ENCODE measurements around the gene KCTD15. TPM values are rescaled to one million over a fixed set of nuclear protein-coding genes. Genes with fewer than 3 reads are reported as not detected.

Gene KCTD15
- total and polyA plus RNA-seq, 10 of the 15 experiments (the other 5 are each of a cell fraction or from before 2014, with no cell fraction given) = not detected

DNA sequence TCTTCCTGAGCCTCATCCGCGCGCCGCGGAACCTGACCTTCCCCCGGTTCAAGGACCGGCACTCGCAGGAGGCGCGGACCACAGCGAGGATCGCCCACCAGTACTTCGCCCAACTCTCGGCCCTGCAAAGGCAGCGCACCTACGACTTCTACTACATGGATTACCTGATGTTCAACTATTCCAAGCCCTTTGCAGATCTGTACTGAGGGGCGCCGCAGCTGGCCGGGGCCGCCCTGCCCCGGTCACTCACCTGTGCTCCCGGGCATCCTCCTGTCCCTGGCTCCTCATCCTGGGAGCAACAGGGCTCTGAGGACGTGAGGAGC lies 23.9 kb upstream of the KCTD15 start:
- in situ Hi-C loops (cut with MboI) = loop anchor here (5.0 to 25.0 kb wide), 2 partner anchors 351 to 536 kb away; partner anchors contain the start of gene SLC7A10
- intact Hi-C loops (cut with micrococcal nuclease; ENCODE audit: unreplicated experiment) = loop anchor here (5.0 kb wide), 1 partner anchor 536 kb away; no protein-coding TSS in a partner anchor
- Histone ChIP-seq H4K20me1 (ENCODE audit: control insufficient read depth, insufficient read depth) (0 out of 2 replicates have a peak, but pooled peaks cover 3% of the 10 kb centered on the region), H3K4me2 (ENCODE audit: control insufficient read depth, insufficient read depth) (no peak overlapping the region), H3K4me3 (no peak overlapping the region), H3K9me3 (replicated peaks; ENCODE audit: control insufficient read depth, insufficient read depth, low read length) (no peaks in the 10 kb centered on the region), H3K27ac (ENCODE audit: control insufficient read depth, insufficient read depth) (no peak overlapping the region), H2AFZ (ENCODE audit: control insufficient read depth, low read depth, low read length) (no peak overlapping the region), H3K79me2 (ENCODE audit: control insufficient read depth, insufficient read depth, low read length) (no peaks in the 10 kb centered on the region), H3K4me1 (ENCODE audit: control insufficient read depth, insufficient read depth, low read length) (no peaks in the 10 kb centered on the region), H3K36me3 (ENCODE audit: control insufficient read depth in 2 of 2, insufficient read depth in 2 of 2, low read length in 1 of 2) (no peaks in the 10 kb centered on the region), H3K27me3 (replicated peaks in 1 of 2; ENCODE audit: control insufficient read depth in 2 of 2, insufficient read depth in 2 of 2, low read length in 1 of 2) (no peaks in the 10 kb centered on the region; a peak in 1 of 4 replicates), H3K9ac (ENCODE audit: control insufficient read depth, insufficient read depth, low read length) (no peak overlapping the region)
- ChIA-PET RAD21 (ENCODE audit: unreplicated experiment) (no interaction called here), CTCF (interaction anchor here (1.1 to 2.1 kb wide), 2 partner anchors 341 to 342 kb away, joined by 4 read pairs; no protein-coding TSS in a partner anchor), SMC1A (ENCODE audit: uncharacterized antibody, unreplicated experiment) (no interaction called here), POLR2A (no interaction called here)
- ATAC-seq (no peak), FAIRE-seq (no peak), DNase-seq (ENCODE audit: low read depth, low spot score) (no peak)
- no TSS peak for BruUV-seq (replicated peaks)
- 71% methylated on average over 23 of the region's 23 CpGs for WGBS (ENCODE audit: insufficient coverage, insufficient replicate concordance, low lambda C conversion rate, missing lambda C conversion rate)
- TF ChIP-seq, protein P1, sequence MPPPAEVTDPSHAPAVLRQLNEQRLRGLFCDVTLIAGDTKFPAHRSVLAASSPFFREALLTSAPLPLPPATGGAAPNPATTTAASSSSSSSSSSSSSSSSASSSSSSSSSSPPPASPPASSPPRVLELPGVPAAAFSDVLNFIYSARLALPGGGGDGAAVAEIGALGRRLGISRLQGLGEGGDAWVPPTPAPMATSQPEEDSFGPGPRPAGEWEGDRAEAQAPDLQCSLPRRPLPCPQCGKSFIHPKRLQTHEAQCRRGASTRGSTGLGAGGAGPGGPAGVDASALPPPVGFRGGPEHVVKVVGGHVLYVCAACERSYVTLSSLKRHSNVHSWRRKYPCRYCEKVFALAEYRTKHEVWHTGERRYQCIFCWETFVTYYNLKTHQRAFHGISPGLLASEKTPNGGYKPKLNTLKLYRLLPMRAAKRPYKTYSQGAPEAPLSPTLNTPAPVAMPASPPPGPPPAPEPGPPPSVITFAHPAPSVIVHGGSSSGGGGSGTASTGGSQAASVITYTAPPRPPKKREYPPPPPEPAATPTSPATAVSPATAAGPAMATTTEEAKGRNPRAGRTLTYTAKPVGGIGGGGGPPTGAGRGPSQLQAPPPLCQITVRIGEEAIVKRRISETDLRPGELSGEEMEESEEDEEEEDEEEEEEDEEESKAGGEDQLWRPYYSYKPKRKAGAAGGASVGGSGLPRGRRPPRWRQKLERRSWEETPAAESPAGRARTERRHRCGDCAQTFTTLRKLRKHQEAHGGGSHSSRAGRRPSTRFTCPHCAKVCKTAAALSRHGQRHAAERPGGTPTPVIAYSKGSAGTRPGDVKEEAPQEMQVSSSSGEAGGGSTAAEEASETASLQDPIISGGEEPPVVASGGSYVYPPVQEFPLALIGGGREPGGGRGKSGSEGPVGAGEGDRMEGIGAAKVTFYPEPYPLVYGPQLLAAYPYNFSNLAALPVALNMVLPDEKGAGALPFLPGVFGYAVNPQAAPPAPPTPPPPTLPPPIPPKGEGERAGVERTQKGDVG (CRISPR knock-in tag; IDR thresholded peaks at IDR 0.05) = no peak
- TF ChIP-seq SREBF1 (IDR thresholded peaks at IDR 0.05; ENCODE audit: low read length) = no peak
- TF ChIP-seq, protein P2, sequence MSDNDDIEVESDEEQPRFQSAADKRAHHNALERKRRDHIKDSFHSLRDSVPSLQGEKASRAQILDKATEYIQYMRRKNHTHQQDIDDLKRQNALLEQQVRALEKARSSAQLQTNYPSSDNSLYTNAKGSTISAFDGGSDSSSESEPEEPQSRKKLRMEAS (IDR thresholded peaks at IDR 0.05; ENCODE audit: low read depth, low read length) = no peak
- TF ChIP-seq, protein P3, sequence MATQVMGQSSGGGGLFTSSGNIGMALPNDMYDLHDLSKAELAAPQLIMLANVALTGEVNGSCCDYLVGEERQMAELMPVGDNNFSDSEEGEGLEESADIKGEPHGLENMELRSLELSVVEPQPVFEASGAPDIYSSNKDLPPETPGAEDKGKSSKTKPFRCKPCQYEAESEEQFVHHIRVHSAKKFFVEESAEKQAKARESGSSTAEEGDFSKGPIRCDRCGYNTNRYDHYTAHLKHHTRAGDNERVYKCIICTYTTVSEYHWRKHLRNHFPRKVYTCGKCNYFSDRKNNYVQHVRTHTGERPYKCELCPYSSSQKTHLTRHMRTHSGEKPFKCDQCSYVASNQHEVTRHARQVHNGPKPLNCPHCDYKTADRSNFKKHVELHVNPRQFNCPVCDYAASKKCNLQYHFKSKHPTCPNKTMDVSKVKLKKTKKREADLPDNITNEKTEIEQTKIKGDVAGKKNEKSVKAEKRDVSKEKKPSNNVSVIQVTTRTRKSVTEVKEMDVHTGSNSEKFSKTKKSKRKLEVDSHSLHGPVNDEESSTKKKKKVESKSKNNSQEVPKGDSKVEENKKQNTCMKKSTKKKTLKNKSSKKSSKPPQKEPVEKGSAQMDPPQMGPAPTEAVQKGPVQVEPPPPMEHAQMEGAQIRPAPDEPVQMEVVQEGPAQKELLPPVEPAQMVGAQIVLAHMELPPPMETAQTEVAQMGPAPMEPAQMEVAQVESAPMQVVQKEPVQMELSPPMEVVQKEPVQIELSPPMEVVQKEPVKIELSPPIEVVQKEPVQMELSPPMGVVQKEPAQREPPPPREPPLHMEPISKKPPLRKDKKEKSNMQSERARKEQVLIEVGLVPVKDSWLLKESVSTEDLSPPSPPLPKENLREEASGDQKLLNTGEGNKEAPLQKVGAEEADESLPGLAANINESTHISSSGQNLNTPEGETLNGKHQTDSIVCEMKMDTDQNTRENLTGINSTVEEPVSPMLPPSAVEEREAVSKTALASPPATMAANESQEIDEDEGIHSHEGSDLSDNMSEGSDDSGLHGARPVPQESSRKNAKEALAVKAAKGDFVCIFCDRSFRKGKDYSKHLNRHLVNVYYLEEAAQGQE (IDR thresholded peaks at IDR 0.05; ENCODE audit: low read depth, low read length) = no peak
- TF ChIP-seq GABPA (IDR thresholded peaks at IDR 0.05; ENCODE audit: low read depth) = no peak
- TF ChIP-seq, protein P4, sequence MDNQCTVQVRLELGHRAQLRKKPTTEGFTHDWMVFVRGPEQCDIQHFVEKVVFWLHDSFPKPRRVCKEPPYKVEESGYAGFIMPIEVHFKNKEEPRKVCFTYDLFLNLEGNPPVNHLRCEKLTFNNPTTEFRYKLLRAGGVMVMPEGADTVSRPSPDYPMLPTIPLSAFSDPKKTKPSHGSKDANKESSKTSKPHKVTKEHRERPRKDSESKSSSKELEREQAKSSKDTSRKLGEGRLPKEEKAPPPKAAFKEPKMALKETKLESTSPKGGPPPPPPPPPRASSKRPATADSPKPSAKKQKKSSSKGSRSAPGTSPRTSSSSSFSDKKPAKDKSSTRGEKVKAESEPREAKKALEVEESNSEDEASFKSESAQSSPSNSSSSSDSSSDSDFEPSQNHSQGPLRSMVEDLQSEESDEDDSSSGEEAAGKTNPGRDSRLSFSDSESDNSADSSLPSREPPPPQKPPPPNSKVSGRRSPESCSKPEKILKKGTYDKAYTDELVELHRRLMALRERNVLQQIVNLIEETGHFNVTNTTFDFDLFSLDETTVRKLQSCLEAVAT (IDR thresholded peaks at IDR 0.05) = no peak
- no peak for TF ChIP-seq TBL1XR1 (IDR thresholded peaks at IDR 0.05; ENCODE audit: low read depth, low read length)
- no peak for TF ChIP-seq PAX5 (IDR thresholded peaks at IDR 0.05; ENCODE audit: borderline replicate concordance, low read depth, low read length)
- no peak for TF ChIP-seq EED (IDR thresholded peaks at IDR 0.05; ENCODE audit: low read depth)
- no peak for TF ChIP-seq DPF2 (IDR thresholded peaks at IDR 0.05)
- no peak for TF ChIP-seq TARDBP (IDR thresholded peaks at IDR 0.05; ENCODE audit: borderline replicate concordance)
- TF ChIP-seq MEF2B (IDR thresholded peaks at IDR 0.05; ENCODE audit: partially characterized antibody, poor library complexity, severe bottlenecking) = no peak
- no peak for TF ChIP-seq FOXK2 (IDR thresholded peaks at IDR 0.05)
- TF ChIP-seq TCF7 (IDR thresholded peaks at IDR 0.05; ENCODE audit: borderline replicate concordance) = no peak
- TF ChIP-seq JUND (IDR thresholded peaks at IDR 0.05; ENCODE audit: low read depth, low read length) = no peak

Measured in GM12878 (cell line).